ENCODE measurements around the gene LCNL1. TPM values are rescaled to one million over a fixed set of nuclear protein-coding genes. Genes with fewer than 3 reads are reported as not detected.
A peak's percentile ranks its signal among the peaks of the same experiment; 100 is the strongest.

Gene LCNL1
- total and polyA plus RNA-seq, 7 donors, result 0.14 to 1.1 (median 0.49) TPM; not detected in 2

DNA sequence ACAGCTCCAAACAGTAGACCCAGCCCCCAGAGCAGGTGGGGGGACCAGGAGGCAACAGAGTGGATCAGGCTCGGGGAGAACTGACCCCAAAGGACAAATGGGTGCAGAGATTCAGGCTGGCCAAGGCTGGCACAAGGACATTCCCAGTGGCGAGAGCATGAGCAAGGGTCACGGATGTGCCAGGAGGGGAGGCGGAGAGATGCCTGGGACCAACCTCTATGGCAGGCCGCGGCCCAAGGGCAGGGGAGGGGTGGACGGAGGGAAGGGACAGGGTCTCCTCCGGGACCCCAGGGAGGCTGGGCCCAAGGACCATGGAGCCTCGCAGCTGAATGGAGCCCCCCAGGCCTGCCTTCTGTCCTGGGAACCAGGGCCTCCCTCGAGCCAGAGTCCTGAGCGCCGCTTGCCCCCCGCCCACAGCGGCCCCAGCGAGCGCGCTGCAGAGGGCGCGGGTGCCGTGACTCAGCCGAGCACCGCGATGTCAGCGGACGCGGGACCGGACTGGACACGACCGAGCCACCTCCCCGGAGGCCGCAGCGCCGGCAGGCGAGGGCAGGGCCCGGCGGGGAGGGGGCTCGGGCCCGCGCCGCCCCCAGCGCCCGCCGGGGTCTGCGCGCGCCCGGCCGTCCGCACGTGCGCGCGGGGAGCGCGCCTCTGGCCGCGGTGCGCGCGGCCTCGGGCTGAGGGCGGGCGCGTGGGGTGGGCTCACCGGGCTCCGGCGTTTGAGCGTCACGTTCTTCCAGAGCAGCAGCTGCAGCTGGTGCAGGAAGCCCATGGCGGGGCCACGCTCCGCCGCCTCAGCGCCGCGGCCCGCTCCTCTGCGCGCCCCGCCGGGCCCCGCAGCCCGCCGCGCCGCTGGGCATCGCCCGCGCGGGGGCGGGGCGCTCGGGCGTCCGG is 44.8 kb downstream of the LCNL1 start, which contains the start of gene ABCA2:
Gene ABCA2 (minus strand): TSS at position 869 of the 894 bp plus-strand sequence. CDS start 97 bp downstream, at position 772.
- H3K27me3 ChIP-seq, result no peaks in the 10 kb centered on the region
- DNase-seq, result no peak
- TF ChIP-seq POLR2A (IDR thresholded peaks at IDR 0.05) (no peak), POLR2AphosphoS5 (IDR thresholded peaks at IDR 0.05) (no peak), EP300 (IDR thresholded peaks at IDR 0.05) (no peak)
- TF ChIP-seq, protein P1, sequence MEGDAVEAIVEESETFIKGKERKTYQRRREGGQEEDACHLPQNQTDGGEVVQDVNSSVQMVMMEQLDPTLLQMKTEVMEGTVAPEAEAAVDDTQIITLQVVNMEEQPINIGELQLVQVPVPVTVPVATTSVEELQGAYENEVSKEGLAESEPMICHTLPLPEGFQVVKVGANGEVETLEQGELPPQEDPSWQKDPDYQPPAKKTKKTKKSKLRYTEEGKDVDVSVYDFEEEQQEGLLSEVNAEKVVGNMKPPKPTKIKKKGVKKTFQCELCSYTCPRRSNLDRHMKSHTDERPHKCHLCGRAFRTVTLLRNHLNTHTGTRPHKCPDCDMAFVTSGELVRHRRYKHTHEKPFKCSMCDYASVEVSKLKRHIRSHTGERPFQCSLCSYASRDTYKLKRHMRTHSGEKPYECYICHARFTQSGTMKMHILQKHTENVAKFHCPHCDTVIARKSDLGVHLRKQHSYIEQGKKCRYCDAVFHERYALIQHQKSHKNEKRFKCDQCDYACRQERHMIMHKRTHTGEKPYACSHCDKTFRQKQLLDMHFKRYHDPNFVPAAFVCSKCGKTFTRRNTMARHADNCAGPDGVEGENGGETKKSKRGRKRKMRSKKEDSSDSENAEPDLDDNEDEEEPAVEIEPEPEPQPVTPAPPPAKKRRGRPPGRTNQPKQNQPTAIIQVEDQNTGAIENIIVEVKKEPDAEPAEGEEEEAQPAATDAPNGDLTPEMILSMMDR (IDR thresholded peaks at IDR 0.05), result no peak
- intact Hi-C loops (cut with DNase I), result loop anchor here (2.0 to 5.0 kb wide), 3 partner anchors 31 to 83 kb away; partner anchors contain the start of genes C8G, CLIC3 and FBXW5
- peaks cover 0 to 36% (median 35%) of the 10 kb centered on the region in 4 donors for H3K4me1 ChIP-seq
- no peaks in the 10 kb centered on the region for H3K9me3 ChIP-seq
- WGBS, 2 donors, result 3 to 5% methylated on average over 95 of the region's 95 CpGs
- peak within 1 kb of the TSS; percentile 44 to 67 (median 61) for H3K4me3 ChIP-seq
- peak within 1 kb of the TSS; percentile 61 to 73 (median 62) for H3K27ac ChIP-seq
- no peaks in the 10 kb centered on the region for H3K36me3 ChIP-seq

DNA sequence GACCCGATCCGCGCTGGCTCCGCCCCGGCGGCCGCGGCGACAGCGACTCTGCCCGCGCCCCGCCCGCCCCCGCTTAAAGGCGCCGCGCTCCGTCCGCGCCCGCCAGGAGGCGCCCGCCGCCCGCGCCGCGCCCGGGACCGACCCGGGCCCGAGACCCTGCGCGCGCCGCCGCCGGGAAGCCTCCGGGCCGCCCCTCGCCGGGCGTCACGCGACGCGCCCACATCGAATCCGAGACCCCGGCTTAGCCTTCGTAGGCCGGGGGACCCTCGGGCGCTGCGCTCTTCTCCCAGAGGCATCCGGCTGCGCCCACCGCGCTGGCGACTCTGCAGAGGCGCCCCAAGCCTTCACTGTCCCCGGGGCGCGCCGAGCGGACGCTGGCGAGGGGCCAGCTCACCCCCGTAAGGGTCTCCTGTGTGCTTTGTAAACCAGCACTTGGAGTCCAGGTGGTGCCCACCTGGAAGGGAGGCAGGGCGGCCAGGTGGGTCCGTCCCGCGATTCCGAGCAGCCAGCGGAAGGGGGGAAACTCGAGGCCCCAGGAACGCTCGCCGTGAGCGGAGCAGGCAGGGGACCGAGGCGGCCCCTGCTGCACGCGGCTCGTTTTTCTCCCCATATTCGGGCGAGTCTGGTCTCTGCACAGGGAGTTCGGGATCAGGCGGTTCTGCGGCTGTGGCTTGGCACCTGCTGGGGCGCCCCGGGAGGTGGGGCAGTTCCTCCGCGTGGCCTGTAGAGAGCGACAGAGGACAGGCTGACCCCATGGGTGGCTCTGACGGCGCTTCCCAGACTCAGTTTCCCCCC is 45.7 kb downstream of the LCNL1 start:
- WGBS, 2 donors, result 0% methylated on average over 98 of the region's 98 CpGs
- intact Hi-C loops (cut with DNase I), result loop anchor here (2.0 to 5.0 kb wide), 2 partner anchors 39 to 84 kb away; partner anchors contain the start of genes C8G and FBXW5
- no peak for TF ChIP-seq POLR2A (IDR thresholded peaks at IDR 0.05)
- TF ChIP-seq, protein P1 (IDR thresholded peaks at IDR 0.05), result no peak
- TF ChIP-seq EP300 (IDR thresholded peaks at IDR 0.05), result no peak
- no peak for TF ChIP-seq POLR2AphosphoS5 (IDR thresholded peaks at IDR 0.05)
- H3K27ac ChIP-seq, result peak overlapping the region; percentile 61 to 73 (median 62)
- no peaks in the 10 kb centered on the region for H3K27me3 ChIP-seq
- H3K4me3 ChIP-seq, result peak overlapping the region; percentile 44 to 67 (median 61)
- H3K9me3 ChIP-seq, result no peaks in the 10 kb centered on the region
- H3K4me1 ChIP-seq, result peaks cover 0 to 36% (median 35%) of the 10 kb centered on the region in 4 donors
- no peaks in the 10 kb centered on the region for H3K36me3 ChIP-seq
- DNase-seq, result no peak

DNA sequence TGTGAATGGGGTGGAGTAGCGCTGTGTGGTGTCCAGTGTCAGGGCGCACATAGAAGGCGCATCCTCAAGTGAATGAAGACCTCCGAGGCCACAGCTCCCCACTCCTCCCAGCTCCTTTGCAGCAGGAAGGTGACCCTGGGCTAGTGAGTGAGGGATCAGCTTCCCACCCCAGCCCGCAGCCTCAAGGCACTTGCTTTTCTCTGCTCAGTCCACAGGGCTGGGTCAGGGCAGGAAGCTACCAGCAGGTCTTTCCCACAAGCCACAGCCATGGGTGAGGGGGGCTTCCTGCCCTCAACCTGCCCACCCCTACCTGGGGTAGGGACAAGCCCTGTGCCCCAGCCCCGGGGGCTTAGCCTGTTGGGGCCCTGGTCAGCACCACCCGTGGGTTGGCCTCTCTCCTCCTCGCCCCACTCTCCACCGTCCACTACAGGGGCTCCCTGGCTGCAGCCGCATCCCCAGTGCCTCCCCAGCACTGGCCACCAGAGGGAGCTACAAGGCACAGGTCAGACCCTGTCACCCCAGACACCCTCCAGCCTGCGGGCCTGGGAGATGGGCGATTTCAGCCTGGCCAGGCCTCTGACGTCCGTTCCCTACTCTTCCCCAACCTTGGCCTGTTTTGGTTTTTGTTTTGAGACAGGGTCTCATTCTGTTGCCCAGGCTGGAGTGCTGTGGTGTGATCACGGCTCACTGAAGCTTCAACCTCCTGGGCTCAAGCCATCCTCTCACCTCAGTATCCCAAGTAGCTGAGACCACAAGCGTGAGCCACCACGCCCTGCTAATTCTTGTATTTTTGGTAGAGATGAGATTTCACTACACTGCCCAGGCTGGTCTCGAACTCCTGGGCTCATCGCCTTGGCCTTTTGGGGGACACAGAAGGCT is 46.5 kb downstream of the LCNL1 start:
- peaks cover 0 to 36% (median 35%) of the 10 kb centered on the region in 4 donors for H3K4me1 ChIP-seq

More for the DNA sequence above, 46.5 kb downstream of the LCNL1 start:
- WGBS, 2 donors, result 17 to 25% methylated on average over 19 of the region's 19 CpGs
- intact Hi-C loops (cut with DNase I), result loop anchor here (2.0 to 5.0 kb wide), 2 partner anchors 38 to 84 kb away; partner anchors contain the start of genes C8G and FBXW5
- TF ChIP-seq POLR2AphosphoS5 (IDR thresholded peaks at IDR 0.05) (no peak), EP300 (IDR thresholded peaks at IDR 0.05) (no peak)
- TF ChIP-seq, protein P1 (IDR thresholded peaks at IDR 0.05), result peak; percentile 68 to 93 (median 86)
- DNase-seq, result peak; percentile 84
- H3K9me3 ChIP-seq, result no peaks in the 10 kb centered on the region
- peaks cover 0 to under 1% (median 0%) of the 10 kb centered on the region in 3 donors for H3K27me3 ChIP-seq
- H3K4me3 ChIP-seq, result peak overlapping the region in 3 of 4 donors; percentile 59 to 67 (median 63)
- no peaks in the 10 kb centered on the region for H3K36me3 ChIP-seq
- H3K27ac ChIP-seq, result peak overlapping the region in 2 of 4 donors; percentile 3 to 61

Data from sigmoid colon (tissue), 7 donors.